DND-41 (cell line): ENCODE measurements around the gene NEU4.

Source experiments
- ATAC-seq: fragments of 200-7000 bp; cut with Tn5 transposase; 3 replicates; pipeline ENCODE4 v1.9.1; 2021; ENCODE audit warnings: low read depth; ENCODE audit not compliant: insufficient read depth
- DNase-seq: peaks from one replicate; pipeline ENCODE4 v3.0.0-alpha.2; 2020
- H2AFZ ChIP-seq: 2 replicates; pipeline ENCODE4 v1.6.0; 2012; ENCODE audit warnings: low read depth, low read length
- H3K27ac ChIP-seq: 2 replicates; pipeline ENCODE4 v1.5.1; 2012; ENCODE audit warnings: low read length, inconsistent platforms
- H3K27me3 ChIP-seq: fragments of 200-600 bp; sonication (generic); 2 replicates; pipeline ENCODE4 v1.6.0; 2012; ENCODE audit warnings: low read length, mild to moderate bottlenecking, inconsistent platforms; ENCODE audit not compliant: insufficient read depth, poor library complexity
- H3K36me3 ChIP-seq: 2 replicates; pipeline ENCODE4 v1.5.1; 2012; ENCODE audit warnings: low read length, inconsistent platforms; ENCODE audit not compliant: insufficient read depth
- H3K4me1 ChIP-seq: 2 replicates; pipeline ENCODE4 v1.5.1; 2012; ENCODE audit warnings: mild to moderate bottlenecking, low read length; ENCODE audit not compliant: insufficient read depth
- H3K4me2 ChIP-seq: 2 replicates; pipeline ENCODE4 v1.6.0; 2012; ENCODE audit warnings: mild to moderate bottlenecking, moderate library complexity, low read length, inconsistent platforms; ENCODE audit not compliant: insufficient read depth
- H3K4me3 ChIP-seq, 2 experiments: fragments of 200-600 bp in 1 of 2; shearing (Covaris generic) in 1 of 2; 2 replicates each; pipeline ENCODE4 v1.5.1; 2012 to 2016; ENCODE audit warnings: inconsistent platforms in 2 of 2, low read length in 2 of 2, mild to moderate bottlenecking in 2 of 2, low read depth in 1 of 2, moderate library complexity in 1 of 2
- H3K79me2 ChIP-seq: 2 replicates; pipeline ENCODE4 v1.6.0; 2012; ENCODE audit warnings: low read length, inconsistent platforms; ENCODE audit not compliant: insufficient read depth
- H3K9ac ChIP-seq: 2 replicates; pipeline ENCODE4 v1.6.0; 2012; ENCODE audit warnings: low read depth, mild to moderate bottlenecking, inconsistent platforms, low read length, moderate library complexity
- H3K9me3 ChIP-seq: 2 replicates; pipeline ENCODE4 v1.5.1; 2012; ENCODE audit warnings: low read length, moderate library complexity, mild to moderate bottlenecking, inconsistent platforms; ENCODE audit not compliant: insufficient read depth, severe bottlenecking
- H4K20me1 ChIP-seq: 2 replicates; pipeline ENCODE4 v1.6.0; 2012; ENCODE audit warnings: low read length; ENCODE audit not compliant: insufficient read depth
- EZH2 ChIP-seq: IDR thresholded peaks from 3 replicates; pipeline ENCODE4 v1.6.1; 2012; ENCODE audit warnings: borderline replicate concordance, low read depth, mild to moderate bottlenecking, moderate library complexity, low read length, inconsistent platforms; ENCODE audit not compliant: severe bottlenecking
- TF ChIP-seq, protein P1 (sequence below): IDR thresholded peaks from 2 replicates; pipeline ENCODE4 v1.5.1; 2012; ENCODE audit warnings: borderline replicate concordance, low read length, moderate library complexity, mild to moderate bottlenecking; ENCODE audit not compliant: poor library complexity, severe bottlenecking; ENCODE audit errors: extremely low read depth

NEU4 gene

DNA sequence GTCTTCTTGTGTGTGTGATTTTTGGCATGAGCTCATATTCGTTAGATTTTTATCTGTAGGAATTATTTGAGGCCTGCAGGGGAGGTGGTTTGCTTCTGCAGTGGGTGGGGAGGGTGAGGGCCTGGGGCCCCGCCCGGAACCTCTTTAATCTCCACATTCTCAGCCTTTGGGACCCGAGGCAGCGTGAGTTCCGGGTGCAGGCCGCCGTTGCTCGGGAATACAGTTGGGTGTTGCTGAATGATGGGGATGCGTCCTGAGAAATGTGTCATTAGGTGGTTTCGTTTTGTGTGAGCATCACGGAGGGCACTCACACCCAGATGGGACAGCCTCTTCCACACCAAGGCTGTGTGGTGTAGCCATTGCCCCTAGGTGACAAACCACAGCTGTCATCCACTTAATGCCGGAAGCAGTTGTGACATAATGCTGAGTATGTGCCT is 46.0 kb upstream of the NEU4 start:
- ATAC-seq = no peak
- no peaks in the 10 kb centered on the region for H3K79me2 ChIP-seq
- H4K20me1 ChIP-seq = peaks cover 25% of the 10 kb centered on the region
- no peak overlapping the region for H3K27ac ChIP-seq
- no peak for DNase-seq
- peaks cover 23% of the 10 kb centered on the region for H3K36me3 ChIP-seq
- no peaks in the 10 kb centered on the region for H3K27me3 ChIP-seq
- no peaks in the 10 kb centered on the region for H3K9me3 ChIP-seq
- TF ChIP-seq EZH2 = no peak
- TF ChIP-seq, protein P1, sequence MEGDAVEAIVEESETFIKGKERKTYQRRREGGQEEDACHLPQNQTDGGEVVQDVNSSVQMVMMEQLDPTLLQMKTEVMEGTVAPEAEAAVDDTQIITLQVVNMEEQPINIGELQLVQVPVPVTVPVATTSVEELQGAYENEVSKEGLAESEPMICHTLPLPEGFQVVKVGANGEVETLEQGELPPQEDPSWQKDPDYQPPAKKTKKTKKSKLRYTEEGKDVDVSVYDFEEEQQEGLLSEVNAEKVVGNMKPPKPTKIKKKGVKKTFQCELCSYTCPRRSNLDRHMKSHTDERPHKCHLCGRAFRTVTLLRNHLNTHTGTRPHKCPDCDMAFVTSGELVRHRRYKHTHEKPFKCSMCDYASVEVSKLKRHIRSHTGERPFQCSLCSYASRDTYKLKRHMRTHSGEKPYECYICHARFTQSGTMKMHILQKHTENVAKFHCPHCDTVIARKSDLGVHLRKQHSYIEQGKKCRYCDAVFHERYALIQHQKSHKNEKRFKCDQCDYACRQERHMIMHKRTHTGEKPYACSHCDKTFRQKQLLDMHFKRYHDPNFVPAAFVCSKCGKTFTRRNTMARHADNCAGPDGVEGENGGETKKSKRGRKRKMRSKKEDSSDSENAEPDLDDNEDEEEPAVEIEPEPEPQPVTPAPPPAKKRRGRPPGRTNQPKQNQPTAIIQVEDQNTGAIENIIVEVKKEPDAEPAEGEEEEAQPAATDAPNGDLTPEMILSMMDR = no peak
- no peak overlapping the region for H2AFZ ChIP-seq
- H3K4me1 ChIP-seq = no peaks in the 10 kb centered on the region
- H3K9ac ChIP-seq = no peak overlapping the region
- no peak overlapping the region for H3K4me3 ChIP-seq
- no peak overlapping the region for H3K4me2 ChIP-seq

DNA sequence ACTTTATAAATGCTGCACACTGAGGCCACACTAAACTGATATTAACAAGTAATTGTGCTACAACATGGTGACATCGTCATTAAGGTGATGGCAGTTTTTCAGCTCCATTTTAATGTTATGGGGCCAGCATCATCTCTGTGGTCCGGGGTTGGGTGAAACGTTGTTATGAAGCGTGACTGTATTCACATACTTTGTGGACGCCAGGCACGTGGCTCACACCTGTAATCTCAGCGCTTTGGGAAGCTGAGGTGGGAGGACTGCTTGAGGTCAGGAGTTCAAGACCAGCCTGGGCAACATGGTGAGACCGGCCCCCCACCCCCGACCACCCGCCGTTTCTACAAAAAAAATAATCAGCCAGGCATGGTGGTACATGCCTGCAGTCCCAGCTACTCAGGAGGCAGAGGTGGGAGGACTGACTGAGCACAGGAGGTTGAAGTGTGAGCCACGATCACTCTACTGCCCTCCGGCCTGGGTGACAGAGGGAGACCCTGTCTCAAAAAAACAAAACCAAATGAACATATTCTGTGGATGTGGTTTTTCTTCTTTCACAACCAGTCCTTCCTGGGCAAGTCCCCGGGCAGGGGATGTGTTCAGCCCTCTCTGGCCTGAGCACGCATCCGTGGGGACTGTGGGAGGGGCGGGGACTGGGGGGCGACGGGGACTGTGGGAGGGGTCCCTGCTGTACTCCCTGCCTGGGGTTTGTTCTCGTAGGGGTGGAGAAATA is 45.3 kb upstream of the NEU4 start:
- Histone ChIP-seq H2AFZ (no peak overlapping the region), H4K20me1 (peaks cover 24% of the 10 kb centered on the region), H3K27ac (no peak overlapping the region), H3K9ac (no peak overlapping the region), H3K36me3 (peaks cover 19% of the 10 kb centered on the region), H3K4me1 (no peaks in the 10 kb centered on the region), H3K9me3 (no peaks in the 10 kb centered on the region), H3K4me3 (no peak overlapping the region), H3K79me2 (no peaks in the 10 kb centered on the region), H3K4me2 (no peak overlapping the region), H3K27me3 (no peaks in the 10 kb centered on the region)
- DNase-seq (no peak), ATAC-seq (no peak)
- TF ChIP-seq, protein P1 = no peak
- TF ChIP-seq EZH2 = no peak

DNA sequence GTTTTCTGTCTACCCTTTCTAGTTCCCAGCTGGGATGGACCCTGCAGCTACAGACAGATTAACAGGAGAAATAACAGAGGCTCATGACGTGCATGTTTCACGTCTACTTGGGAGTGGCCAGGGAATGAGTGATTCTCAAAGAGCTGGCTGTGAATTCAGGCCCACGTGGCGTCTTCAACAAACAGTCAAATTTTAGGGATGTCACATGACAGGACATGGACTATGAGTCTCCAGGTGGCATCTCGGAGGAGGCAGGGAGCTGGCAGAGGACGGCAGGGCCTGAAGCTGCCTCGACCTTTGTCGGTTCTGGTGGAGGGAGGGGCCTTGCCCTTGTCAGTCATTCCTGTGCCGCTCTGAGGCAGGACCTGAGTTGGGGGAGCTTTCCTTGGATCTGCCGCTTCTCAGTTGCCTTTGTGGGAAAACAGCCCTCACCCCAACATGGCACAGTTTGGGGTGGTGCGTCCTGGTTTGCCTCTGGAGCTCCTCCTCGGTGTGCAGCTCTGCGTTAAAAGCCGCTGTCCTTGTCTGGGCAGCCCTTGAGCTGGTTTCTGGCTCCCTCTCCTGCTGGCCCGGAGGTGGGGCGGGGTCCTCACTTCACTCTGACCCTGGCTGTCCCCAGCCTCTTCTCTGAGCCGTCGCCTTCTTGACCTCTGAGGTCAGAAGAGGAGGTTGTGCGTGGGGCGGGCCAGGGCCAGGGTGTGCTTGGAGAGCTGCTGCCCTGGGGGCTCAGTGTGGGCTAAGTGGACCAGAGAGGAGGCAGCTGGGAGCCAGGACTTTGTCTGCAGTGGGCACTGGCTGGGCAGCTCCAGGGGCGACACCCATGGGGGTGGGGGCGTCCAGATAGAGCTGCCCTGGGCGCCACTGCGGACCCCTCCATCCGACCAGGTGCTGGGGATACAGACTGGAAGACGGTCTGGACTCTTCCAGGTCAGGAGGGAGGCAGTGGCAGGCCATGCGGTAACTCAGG is 44.4 kb upstream of the NEU4 start:
- ATAC-seq (no peak), DNase-seq (no peak)
- Histone ChIP-seq H3K36me3 (peaks cover 13% of the 10 kb centered on the region), H3K79me2 (no peaks in the 10 kb centered on the region), H3K4me1 (no peaks in the 10 kb centered on the region), H3K27ac (no peak overlapping the region), H3K4me2 (no peak overlapping the region), H3K27me3 (no peaks in the 10 kb centered on the region), H2AFZ (no peak overlapping the region), H3K9ac (no peak overlapping the region), H3K9me3 (no peaks in the 10 kb centered on the region), H4K20me1 (peaks cover 24% of the 10 kb centered on the region), H3K4me3 (no peak overlapping the region)
- TF ChIP-seq EZH2 = no peak
- TF ChIP-seq, protein P1 = no peak
